Mononuclear cell (primary cell): ENCODE data around the gene TPST1. TPM values are rescaled to one million over a fixed set of nuclear protein-coding genes. Genes with fewer than 3 reads are reported as not detected.

ENCODE experiments used
- total RNA-seq: library from RNA; depleted of rRNA; stranded (reverse); fragments of >200 nt; gene quantifications from one replicate; pipeline ENCODE4 v1.2.3, GENCODE V29; 2012

Gene TPST1
- total RNA-seq, 1 donor, result 7.9 TPM

Other genes with a start within 250 kb of the TPST1 start
- gene GUSB, start 223.1 kb upstream of the TPST1 start, total RNA-seq, result 35.5 TPM
- gene ASL, start 129.5 kb upstream of the TPST1 start, total RNA-seq, result 9.8 TPM
- 31.3 TPM for gene CRCP, start 90.5 kb upstream of the TPST1 start, total RNA-seq